SK-N-SH treated with all-trans-retinoic acid at 6 μM for 48 hours (cell line): ENCODE measurements around the gene ZNF614.
"Not testable (repeated sequence)": the region's sequence is repeated elsewhere in the genome, so short reads cannot be mapped to it uniquely, and the experiment has no call there.

Experiments
- ATAC-seq: fragments of 200-7000 bp; cut with Tn5 transposase; 3 replicates; pipeline ENCODE4 v1.9.1; 2020; ENCODE audit warnings: mild to moderate bottlenecking, moderate library complexity
- BACH2 ChIP-seq: fragments of 250-450 bp; sonication (Bioruptor Pico); IDR thresholded peaks from 2 replicates; pipeline ENCODE4 v1.9.0; 2021; ENCODE audit warnings: mild to moderate bottlenecking, borderline replicate concordance
- ESRRG ChIP-seq: fragments of 250-450 bp; sonication (Bioruptor Pico); IDR thresholded peaks from 2 replicates; pipeline ENCODE4 v1.6.1; 2021; ENCODE audit warnings: mild to moderate bottlenecking
- GLIS3 ChIP-seq: fragments of 250-450 bp; sonication (Bioruptor Pico); IDR thresholded peaks from 2 replicates; pipeline ENCODE4 v1.5.0; 2020; ENCODE audit warnings: mild to moderate bottlenecking, moderate library complexity
- ISL1 ChIP-seq: fragments of 250-450 bp; sonication (Bioruptor Pico); IDR thresholded peaks from 2 replicates; pipeline ENCODE4 v2.1.2; 2022; ENCODE audit warnings: mild to moderate bottlenecking, moderate library complexity
- POU6F1 ChIP-seq: fragments of 250-450 bp; sonication (Bioruptor Pico); IDR thresholded peaks from 2 replicates; pipeline ENCODE4 v1.8.0; 2021; ENCODE audit warnings: low read depth, mild to moderate bottlenecking, moderate library complexity, borderline replicate concordance
- RARB ChIP-seq: fragments of 250-450 bp; sonication (Bioruptor Pico); IDR thresholded peaks from 2 replicates; pipeline ENCODE4 v1.8.0; 2021; ENCODE audit warnings: mild to moderate bottlenecking, moderate library complexity
- TCF4 ChIP-seq: fragments of 250-450 bp; sonication (Bioruptor Pico); IDR thresholded peaks from 2 replicates; pipeline ENCODE4 v1.8.0; 2021; ENCODE audit warnings: mild to moderate bottlenecking, moderate library complexity, borderline replicate concordance
- ZFP3 ChIP-seq: fragments of 250-450 bp; sonication (Bioruptor Pico); IDR thresholded peaks from 2 replicates; pipeline ENCODE4 v1.5.0; 2020; ENCODE audit warnings: mild to moderate bottlenecking, moderate library complexity
- ZNF70 ChIP-seq: fragments of 450-650 bp; formaldehyde crosslinking; IDR thresholded peaks from 2 replicates; pipeline ENCODE4 v1.5.0; 2020; ENCODE audit warnings: mild to moderate bottlenecking, moderate library complexity
- ZNF8 ChIP-seq: fragments of 450-650 bp; formaldehyde crosslinking; IDR thresholded peaks from 2 replicates; pipeline ENCODE4 v1.5.0; 2020; ENCODE audit warnings: mild to moderate bottlenecking, moderate library complexity
- TF ChIP-seq, protein P1 (sequence below): fragments of 250-450 bp; sonication (Bioruptor Pico); IDR thresholded peaks from 2 replicates; pipeline ENCODE4 v1.8.0; 2020; ENCODE audit warnings: mild to moderate bottlenecking, moderate library complexity, borderline replicate concordance
- TF ChIP-seq, protein P2 (sequence below): fragments of 250-450 bp; sonication (Bioruptor Pico); IDR thresholded peaks from 2 replicates; pipeline ENCODE4 v1.5.0; 2020; ENCODE audit warnings: mild to moderate bottlenecking, moderate library complexity

The ZNF614 gene

DNA sequence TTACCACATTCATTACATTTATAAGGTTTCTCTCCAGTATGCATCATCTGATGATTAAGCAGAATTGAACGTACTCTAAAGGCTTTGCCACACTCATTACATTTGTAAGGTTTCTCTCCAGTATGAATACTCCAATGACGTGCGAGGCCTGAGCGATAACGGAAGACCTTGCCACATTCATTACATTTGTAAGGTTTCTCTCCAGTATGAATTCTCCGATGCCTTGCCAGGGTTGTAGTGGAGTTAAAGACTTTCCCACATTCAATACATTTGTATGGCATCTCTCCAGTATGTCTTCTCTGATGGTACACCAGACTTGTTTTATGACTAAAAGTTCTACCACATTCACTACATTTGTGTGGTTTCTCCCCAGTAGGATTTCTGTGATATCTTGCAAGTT is 37.2 kb upstream of the ZNF614 start (continued):
- TF ChIP-seq, protein P1, sequence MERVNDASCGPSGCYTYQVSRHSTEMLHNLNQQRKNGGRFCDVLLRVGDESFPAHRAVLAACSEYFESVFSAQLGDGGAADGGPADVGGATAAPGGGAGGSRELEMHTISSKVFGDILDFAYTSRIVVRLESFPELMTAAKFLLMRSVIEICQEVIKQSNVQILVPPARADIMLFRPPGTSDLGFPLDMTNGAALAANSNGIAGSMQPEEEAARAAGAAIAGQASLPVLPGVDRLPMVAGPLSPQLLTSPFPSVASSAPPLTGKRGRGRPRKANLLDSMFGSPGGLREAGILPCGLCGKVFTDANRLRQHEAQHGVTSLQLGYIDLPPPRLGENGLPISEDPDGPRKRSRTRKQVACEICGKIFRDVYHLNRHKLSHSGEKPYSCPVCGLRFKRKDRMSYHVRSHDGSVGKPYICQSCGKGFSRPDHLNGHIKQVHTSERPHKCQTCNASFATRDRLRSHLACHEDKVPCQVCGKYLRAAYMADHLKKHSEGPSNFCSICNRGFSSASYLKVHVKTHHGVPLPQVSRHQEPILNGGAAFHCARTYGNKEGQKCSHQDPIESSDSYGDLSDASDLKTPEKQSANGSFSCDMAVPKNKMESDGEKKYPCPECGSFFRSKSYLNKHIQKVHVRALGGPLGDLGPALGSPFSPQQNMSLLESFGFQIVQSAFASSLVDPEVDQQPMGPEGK (CRISPR knock-in tag), result no peak
- no peak for TF ChIP-seq ESRRG (CRISPR knock-in tag)
- TF ChIP-seq RARB (CRISPR knock-in tag), result no peak
- TF ChIP-seq ZNF8 (CRISPR knock-in tag), result no peak

DNA sequence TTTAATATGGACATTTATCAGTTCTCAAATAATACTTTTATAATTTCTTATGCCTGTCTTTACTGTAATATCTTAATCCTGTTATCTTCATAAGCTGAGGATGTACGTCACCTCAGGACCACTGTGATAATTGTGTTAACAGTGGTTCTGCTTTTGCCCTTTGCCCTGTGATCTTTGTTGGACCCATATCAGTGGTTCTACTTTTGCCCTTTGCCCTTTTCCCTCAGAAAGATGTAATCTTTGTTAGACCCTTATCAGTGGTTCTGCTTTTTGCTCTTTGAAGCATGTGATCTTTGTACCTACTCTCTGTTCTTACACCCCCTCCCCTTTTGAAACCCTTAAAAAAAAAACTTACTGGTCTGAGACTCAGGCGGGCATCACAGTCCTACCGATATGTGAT is 28.3 kb upstream of the ZNF614 start:
- ATAC-seq, result not testable (repeated sequence)

GRCh38 chr19:52051736-52052135 is 23.6 kb upstream of the ZNF614 start:
- not testable (repeated sequence) for ATAC-seq

DNA sequence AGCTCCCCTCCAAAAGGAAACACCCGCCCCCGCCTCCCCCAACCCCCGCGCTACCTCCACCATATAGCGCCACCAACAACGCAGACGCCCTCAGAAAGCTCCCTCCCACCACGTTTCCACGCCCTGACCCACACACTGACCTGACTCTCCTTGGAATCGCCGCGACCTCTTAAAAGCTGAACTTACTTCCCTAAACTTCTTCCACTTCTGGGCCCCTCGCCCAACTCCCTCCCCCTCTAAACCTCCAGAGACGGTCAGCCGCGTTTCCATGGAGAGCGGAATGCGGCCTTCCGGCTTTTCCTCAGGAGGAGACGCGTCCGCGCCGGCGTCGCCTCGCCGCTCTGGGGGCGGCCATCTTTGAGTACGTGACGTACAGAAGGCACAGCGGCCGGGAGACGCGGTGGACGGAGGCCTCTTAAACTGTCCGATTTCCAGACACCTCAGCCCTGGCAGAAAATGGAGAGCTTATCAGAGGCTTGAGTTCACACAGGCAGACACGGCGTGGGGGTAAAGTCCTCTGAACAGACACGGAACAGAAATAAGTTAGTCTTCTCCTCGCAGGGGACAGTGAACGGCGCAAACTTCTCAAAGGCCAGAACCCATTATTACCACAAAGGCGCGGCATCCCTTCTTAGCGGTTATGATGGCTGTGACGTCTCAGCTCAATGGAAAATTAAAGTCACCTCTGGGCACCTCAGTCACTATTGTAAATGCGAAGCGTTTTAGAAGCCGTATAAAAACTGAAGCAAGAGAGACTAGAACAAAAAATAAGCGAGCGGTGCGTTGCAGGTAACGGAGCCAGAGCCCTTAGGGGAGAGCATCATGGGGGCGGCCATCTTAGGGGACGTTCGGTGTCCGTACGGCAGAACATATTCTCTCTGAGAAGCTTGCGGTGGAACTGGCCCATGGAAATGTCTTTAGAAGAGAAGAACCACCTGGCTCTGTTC is 20.6 kb upstream of the ZNF614 start, which contains the start of gene ZNF432:
TSS of gene ZNF432 (minus strand) at position 284 of the 947 bp plus-strand sequence. CDS start 1,970 bp downstream, outside the sequence.
- TF ChIP-seq TCF4 (no peak), ZFP3 (CRISPR knock-in tag) (no peak), POU6F1 (no peak), ISL1 (CRISPR knock-in tag) (no peak)
- TF ChIP-seq, protein P2, sequence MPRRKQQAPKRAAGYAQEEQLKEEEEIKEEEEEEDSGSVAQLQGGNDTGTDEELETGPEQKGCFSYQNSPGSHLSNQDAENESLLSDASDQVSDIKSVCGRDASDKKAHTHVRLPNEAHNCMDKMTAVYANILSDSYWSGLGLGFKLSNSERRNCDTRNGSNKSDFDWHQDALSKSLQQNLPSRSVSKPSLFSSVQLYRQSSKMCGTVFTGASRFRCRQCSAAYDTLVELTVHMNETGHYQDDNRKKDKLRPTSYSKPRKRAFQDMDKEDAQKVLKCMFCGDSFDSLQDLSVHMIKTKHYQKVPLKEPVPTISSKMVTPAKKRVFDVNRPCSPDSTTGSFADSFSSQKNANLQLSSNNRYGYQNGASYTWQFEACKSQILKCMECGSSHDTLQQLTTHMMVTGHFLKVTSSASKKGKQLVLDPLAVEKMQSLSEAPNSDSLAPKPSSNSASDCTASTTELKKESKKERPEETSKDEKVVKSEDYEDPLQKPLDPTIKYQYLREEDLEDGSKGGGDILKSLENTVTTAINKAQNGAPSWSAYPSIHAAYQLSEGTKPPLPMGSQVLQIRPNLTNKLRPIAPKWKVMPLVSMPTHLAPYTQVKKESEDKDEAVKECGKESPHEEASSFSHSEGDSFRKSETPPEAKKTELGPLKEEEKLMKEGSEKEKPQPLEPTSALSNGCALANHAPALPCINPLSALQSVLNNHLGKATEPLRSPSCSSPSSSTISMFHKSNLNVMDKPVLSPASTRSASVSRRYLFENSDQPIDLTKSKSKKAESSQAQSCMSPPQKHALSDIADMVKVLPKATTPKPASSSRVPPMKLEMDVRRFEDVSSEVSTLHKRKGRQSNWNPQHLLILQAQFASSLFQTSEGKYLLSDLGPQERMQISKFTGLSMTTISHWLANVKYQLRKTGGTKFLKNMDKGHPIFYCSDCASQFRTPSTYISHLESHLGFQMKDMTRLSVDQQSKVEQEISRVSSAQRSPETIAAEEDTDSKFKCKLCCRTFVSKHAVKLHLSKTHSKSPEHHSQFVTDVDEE (CRISPR knock-in tag), result no peak
- ATAC-seq, result peak; percentile 98

DNA sequence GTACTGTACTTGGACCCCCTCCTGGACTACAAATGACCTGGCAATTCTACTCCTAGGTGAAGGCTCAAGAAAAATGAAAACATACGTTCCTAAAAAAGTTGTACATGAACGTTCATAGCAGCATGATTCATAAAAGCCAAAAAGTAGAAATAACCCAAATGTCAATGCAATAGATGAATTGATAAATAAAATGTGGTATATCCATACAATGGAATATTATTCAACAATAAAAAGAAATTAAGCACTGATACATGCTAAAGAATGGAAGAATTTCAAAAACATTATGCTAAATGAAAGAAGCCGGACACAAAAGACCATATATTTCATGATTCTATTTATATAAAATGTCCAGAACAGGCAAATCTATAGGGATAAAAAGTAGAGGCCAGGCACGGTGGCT is 11.0 kb upstream of the ZNF614 start:
- TF ChIP-seq TCF4 (no peak), ZFP3 (CRISPR knock-in tag) (no peak), BACH2 (CRISPR knock-in tag) (no peak), ZNF8 (CRISPR knock-in tag) (peak; percentile 95), POU6F1 (no peak), GLIS3 (no peak), ZNF70 (no peak)
- TF ChIP-seq, all 23 proteins: peak for 1
- no peak for ATAC-seq

- no peak for ATAC-seq
- TF ChIP-seq, protein P1 (CRISPR knock-in tag), result no peak
Measured at GRCh38 chr19:52034051-52034728, 6.0 kb upstream of the ZNF614 start.
